ENCODE data around the gene USP10.

USP10 gene

DNA sequence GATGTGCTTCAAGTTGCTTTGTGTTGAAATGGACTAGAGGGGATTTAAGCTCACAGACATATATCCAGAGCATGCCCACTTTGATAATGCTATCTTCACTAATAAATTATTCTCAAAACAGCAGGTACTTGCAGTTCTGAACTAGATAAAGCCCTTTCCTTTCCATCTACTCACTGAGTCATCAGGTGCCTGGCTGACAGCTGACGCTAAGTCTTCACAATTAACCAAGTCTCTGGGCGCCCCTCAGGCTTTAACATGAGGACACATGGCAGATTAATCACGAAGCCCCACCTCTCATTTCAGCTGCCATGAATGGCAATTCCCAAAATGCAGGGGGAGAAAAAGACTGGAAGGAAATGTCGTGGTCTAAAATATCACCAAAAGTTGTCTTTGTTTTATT, 90.5 kb downstream of the USP10 start:
- in situ Hi-C loops (cut with HindIII; ENCODE audit: low sequenced_read_pairs) = no loop called here

DNA sequence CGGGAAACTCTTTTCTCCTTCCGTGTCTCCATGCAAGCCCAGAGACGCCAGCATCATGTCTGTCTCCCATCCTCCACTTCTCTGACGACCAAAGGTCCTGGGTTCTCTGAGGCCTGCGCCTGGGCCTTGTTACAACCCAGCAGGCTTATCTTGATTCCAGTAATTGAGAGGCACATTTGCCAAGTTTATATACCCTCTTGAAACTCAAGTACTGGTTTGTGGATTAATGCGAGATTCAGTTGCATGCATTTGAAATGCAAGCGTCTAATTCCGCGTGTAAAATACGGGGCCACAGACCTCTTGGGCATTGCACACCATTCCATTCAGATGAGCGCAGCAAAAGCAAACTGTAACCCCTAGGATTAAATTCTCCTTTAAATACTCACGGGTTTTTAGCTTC, 91.3 kb downstream of the USP10 start:
- in situ Hi-C loops (cut with HindIII; ENCODE audit: low sequenced_read_pairs) = no loop called here

DNA sequence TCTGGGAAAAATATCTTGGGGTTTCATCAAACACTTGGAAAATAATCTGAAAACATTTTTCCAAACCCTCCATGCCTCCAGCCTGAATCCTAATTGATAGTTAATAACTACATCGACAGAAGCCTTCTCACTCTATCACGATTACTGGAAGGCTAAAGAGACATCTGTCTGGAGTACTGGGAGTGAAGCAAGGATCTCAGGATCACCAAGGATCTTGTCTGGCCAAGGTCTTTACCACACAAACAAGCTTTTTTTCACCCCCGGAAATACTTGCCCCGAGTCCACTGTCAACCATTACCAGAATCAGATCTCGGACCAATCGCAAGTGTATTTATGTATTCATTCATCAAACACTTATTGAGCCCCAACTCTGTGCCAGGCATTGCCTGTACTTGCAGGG, 91.7 kb downstream of the USP10 start:
- in situ Hi-C loops (cut with HindIII; ENCODE audit: low sequenced_read_pairs) = no loop called here

DNA sequence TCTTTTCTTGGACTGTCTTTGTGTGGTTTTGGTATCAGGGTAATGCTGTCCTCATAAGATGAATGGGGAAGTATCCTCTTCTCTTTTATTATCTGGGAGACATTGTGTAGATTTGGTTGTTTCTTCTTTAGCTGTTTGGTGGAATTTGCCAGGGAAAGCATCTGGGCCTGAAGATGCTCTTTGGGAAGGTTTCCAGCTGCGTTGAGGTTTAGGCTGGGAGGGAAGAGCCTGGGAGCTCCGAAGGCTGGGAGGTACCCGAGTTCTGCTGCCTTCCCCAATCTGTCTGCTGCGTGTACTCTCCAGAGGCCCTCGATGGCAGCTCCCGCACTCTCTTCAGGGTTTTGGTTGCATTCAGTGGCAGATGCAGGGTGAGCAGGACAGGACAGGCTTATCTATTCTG, 94.4 kb downstream of the USP10 start:
- in situ Hi-C loops (cut with HindIII; ENCODE audit: low sequenced_read_pairs) = no loop called here

DNA sequence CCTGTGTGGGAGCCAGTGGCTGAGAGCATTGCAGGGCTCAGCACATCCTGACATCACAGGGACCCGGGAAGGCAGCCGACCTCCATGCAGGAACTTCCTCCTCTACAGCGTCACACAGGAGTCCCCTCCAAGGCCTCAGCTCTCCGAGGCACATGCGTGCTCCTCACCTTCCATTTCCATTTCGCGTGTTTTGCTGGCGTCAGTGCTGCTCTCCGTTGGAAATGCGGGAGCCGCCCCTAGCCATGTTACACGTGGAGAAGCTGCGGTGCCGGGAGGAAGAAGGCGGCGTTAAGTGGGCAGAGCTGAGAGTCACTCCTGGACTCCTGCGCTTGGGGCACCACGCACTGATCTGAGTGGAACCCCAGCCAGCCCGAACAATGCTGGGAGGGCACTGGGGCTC, 94.8 kb downstream of the USP10 start:
- in situ Hi-C loops (cut with HindIII; ENCODE audit: low sequenced_read_pairs) = no loop called here

DNA sequence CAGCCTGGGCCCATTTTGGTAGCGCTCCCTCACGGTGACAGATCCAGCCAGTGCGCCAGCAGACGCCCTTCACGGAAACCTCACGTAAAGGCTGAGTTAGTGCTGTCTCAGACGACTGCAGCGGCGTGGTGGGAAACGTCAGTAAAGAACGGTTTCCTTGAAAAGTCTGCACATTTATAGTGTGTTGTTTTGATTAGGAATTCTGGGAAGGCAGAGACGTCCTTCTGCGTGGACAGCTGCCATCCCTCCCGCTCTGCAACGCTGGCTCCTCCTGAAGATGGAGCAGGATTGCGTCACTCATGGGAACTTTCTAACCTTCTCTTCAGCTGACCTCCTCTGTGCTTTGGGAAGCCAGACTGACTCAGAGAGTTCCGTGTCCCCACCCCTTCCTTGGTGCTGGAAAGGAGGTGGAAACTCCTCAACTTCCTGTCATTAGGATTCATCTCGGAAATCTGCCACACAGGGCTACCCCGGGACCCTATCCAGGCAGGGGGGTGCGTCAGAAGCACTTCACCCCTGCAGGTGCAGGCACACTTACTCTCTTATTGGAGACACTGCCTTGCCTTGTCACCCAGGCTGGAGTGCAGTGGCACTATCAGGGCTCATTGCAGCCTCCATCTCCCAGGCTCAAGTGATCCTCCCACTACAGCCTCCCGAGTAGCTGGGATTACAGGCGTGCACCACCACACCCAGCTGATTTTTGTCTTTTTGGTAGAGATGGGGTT, 95.7 kb downstream of the USP10 start:
- in situ Hi-C loops (cut with HindIII; ENCODE audit: low sequenced_read_pairs) = no loop called here

DNA sequence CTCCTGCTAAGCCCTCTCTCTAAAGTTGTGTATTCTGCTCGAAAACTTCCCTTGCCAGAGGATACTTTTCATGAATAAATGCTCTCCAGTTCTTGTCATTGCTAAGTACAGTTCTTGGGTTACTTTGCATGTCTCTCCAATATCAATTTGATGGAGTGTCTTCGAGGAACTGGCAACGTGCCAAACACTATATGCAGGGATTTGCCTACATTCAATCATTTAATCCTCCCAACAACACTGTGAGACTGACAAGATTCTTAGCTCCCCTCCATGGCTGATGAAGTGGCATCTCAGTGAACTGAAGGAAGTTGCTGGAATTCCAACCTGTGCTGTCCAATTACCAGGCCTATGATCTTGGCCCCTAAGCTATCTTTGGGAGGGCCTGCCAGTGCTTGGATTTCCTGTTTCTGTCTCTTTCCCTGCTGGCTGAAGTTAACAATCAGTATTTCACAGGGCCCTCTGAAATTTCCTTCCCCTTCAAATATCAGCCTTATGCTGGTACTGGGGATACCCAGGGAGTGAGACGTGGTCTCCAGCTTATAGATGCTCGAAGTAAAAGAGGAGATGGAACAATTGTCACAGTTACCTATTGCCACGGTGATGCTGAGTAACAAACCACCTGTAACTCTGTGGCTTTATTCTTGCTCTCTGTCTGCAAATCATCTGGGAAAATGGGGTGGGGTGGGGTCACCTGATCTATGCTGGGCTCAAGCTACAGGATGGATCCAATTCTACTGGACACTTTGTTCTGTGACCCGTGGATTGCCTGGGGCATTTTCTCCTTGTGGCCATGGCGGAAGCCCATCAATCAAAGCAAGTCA, 100.6 kb downstream of the USP10 start:
- in situ Hi-C loops (cut with HindIII; ENCODE audit: low sequenced_read_pairs) = no loop called here

DNA sequence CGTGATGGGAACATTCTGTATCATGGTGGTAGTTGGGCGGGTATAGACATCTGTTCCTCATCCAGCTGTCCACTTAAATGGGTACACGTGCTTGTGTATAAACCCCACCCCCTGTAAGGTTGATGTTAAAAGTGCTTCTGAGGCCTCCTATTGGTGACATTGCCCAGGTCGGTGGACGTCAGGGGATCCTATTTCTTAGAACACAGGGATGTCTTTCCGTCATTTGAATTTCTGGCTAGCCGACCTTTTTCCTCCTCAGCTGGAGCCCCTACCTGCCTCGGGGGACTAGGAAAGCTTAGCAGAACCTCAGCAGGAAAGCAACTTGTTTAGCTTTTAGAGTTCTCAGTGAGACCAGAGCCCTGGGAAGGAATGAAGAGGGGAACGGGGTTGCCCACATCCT, 103.3 kb downstream of the USP10 start:
- in situ Hi-C loops (cut with HindIII; ENCODE audit: low sequenced_read_pairs) = no loop called here

DNA sequence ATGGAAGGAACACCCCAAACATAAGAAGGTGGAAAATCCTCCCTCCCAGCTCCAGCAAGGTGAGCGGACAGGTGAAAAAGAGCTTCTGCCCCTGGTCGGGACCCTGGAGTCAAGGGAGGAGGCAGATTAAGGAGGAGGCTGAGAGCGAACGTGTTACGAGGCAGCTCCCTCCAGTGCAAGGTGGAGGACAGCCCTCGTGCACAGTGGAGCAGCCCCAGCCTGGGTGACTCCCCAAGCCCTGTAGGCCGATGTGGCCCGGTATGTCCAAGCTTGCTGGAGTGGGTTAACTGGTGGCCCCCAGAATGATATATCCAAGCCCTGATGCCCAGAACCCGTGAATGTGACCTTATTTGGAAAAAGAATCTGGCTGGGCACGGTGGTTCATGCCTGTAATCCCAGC, 104.5 kb downstream of the USP10 start:
- in situ Hi-C loops (cut with HindIII; ENCODE audit: low sequenced_read_pairs) = no loop called here

DNA sequence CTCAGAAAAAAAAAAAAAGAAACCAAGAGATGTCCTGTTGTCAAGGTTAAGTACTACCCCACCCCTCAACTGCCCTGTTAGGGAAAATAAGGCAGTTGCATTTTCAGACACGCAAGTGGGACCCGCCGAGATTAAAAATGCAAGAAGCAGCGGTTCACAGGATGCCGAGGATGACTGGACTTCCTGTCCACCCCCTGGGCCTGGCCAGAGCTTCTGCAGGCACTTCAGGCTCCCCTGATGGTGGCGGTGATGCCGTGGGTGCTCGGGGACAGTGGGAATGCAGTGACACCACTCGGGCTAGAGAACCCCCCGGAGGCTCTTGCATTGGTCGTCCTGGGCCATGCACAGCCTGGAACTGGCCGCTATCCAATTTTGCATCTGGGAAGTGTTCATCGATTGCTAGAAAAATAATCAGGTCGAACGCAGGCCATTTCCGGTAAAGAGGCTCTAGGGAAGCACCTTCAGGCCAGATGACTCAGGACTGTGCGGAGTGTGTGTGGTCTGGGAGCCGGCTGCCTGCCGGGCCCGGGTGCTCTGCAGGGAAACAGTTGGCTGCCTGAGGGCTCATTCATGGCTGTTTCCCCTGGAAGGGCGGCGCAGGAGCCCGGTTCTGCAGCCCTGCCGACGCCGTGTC, 106.6 kb downstream of the USP10 start:
- in situ Hi-C loops (cut with HindIII; ENCODE audit: low sequenced_read_pairs) = no loop called here

DNA sequence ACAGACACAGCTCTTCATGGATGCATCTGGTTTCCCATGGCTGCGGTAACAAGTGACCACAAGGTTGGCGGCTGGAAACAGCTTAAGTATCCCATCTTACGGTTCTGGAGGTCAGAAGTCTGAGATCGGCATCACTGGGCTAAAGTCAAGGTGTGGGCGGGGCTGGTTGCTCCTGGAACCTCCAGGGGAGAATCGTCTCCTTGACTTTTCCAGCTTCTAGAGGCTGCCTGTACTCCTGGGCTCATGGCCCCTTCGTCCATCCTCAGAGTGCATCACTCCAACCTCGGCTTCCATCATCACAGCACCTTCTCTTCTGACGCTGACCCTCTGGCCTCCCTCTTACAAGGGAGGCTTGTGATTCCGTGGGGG, 107.1 kb downstream of the USP10 start:
- in situ Hi-C loops (cut with HindIII; ENCODE audit: low sequenced_read_pairs) = no loop called here

DNA sequence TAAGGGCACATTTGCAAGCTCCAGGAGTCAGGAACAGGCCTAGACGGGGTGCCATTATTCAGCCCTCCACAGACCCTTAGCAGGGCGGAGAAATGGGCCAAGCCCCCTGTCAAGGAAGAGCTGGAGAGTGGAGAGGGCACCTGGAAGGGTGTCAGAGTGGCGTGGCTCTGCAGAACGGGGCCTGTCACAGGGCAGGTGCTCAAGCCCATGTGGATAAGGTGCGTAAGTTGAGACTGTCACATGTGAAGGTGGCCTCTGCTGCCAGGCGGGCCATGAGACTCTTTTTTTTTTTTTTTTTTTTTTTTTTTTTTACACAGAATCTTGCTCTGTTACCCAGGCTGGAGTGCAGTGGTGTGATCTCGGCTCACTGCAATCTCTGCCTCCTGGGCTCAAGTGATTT, 108.0 kb downstream of the USP10 start:
- in situ Hi-C loops (cut with HindIII; ENCODE audit: low sequenced_read_pairs) = no loop called here

DNA sequence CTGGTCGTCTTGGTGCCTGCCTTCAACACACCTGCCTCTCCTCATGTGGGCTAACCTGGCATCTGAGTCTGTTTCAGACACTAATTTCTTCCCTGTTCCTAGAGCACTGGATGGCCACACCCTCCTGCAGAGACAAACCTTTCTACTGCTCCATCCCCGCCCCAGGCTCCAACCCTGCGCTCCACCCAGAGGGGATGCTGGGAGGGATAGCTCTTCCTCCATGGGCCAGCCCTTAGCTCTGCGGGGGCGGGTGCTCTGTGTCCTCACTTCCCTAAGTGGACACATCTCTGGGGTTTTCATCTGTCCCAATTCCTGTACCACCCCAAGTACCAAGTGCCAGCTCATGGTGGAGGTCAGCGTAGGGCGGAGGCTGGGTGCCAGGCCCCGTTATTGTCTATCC, 109.0 kb downstream of the USP10 start:
- in situ Hi-C loops (cut with HindIII; ENCODE audit: low sequenced_read_pairs) = no loop called here

DNA sequence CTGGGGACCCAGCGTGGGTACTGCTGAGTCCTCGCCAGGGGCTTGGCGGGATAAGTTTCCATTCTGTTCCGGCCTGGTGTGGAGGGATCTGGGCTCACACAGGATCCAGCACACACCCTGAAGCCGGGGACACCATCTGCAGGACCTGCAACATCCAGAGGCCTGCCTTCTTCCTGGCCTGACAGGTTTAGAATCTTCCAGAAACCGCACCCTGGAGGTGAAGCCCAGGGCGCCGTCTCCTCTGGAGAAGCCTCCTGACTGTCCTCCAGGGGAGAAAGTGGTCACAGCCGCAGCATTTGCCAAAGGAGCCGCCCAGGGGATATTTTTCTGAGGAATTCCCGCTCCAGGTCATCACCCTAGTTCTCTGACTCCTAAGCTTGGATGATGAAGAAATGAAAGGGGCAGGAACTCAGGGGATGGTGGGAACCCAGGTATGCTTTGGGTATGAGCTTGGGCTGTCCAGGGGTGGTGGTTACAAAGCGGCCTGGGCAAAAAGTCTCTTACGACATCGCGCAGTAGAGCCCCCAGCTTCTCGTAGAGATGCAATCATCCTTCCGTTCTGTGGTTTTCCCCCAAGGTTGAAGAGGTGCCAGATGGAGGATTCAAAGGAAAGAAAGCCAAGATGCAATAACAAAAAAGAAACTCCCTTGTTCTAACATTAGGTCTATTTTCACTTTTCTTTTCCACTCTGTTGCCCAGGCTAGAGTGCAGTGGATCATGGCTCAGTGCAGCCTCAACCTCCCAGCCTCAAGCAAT, 110.9 kb downstream of the USP10 start:
- in situ Hi-C loops (cut with HindIII; ENCODE audit: low sequenced_read_pairs) = no loop called here

DNA sequence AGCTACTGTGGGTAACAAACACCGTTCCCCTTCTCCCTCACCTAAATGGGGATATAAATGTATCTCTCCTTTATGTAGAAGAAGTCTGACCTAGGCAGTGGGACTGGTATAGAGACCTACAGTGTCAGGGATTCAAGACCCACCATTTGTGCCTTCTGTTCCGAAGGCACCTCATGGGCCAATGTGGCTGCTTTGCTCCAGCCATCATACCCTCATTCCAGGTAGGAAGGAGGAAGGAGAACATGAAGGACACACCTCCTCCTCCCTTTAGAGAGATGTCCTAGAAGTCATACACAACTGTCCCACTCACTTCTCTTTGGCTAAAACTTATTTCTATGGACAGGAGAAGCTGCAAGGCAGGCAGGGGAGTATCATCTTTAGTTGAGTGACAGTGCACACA, 111.7 kb downstream of the USP10 start:
- in situ Hi-C loops (cut with HindIII; ENCODE audit: low sequenced_read_pairs) = no loop called here

DNA sequence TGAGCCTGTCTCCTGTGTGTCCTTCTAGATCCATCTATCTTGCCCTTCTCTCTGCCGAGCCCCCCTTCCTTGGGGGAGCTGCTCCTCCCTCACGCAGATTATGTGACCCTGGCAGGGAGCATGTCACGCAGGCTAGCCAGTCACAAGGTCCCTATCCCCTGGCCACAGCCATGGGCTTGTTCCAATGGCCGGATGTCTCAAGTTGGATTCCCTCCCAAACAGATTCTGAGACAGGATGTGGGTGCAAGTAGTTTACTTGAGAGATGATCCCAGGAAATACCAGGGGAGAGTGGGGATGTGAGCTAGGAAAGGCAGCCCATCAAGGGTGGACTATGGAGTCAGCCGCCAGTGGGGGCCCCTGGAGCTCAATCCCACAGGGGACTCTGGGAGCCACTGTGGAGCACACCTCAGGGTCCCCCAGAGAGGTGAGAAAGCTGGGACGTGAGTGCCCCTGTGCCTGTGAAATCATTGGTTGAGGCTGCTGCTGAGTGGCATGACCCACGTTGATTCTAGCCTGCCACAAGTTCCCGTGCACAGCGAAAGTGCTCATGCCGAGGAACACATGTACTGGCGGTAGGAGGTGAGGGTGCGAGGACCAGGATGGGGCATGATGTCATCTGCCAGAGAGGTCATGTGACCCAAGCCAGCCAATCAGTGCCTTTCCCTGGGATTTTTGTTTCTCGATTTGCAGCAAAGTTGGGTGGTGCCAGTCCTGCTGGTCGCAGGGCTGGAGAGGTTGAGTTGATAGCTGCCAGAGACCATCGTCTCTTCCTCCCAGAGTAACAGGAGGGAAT, 113.5 kb downstream of the USP10 start:
- in situ Hi-C loops (cut with HindIII; ENCODE audit: low sequenced_read_pairs) = no loop called here

DNA sequence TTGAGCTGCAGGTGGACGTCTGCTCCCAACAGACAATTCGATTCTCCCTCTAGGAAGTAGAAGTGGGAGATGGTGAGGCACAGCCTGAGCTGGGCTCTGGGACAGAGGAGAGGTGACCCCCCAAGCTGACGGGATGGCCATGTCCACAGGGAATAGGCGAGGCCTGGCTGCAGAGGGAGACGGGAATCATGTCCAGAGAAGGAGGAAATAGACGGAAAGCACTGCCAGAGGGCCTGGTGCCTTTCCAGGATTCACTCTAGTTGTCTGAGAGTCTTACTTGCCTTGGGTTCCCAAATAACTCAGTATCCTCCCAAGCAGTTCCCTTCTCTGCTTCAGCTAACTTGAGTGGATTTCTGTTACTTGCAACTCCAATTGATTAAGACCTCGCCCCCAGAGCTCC, 115.7 kb downstream of the USP10 start:
- in situ Hi-C loops (cut with HindIII; ENCODE audit: low sequenced_read_pairs) = no loop called here

DNA sequence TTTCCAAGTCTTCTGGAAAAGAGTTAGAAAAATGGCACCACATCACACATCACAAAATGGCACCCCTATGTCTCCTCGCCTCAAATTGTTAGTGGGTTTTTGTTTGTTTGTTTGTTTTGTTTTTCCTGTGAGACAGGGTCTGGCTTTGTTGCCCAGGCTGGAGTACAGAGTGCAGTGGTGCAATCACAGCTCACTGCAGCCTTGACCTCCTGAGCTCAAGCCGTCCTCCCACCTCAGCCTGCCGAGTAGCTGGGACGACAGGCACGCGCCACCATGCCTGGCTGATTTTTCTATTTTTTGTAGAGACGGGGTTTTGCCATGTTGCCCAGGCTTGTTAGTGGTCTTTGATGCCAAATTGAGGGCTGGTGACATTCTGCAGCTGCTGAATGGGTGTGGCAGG, 116.2 kb downstream of the USP10 start:
- in situ Hi-C loops (cut with HindIII; ENCODE audit: low sequenced_read_pairs) = no loop called here

DNA sequence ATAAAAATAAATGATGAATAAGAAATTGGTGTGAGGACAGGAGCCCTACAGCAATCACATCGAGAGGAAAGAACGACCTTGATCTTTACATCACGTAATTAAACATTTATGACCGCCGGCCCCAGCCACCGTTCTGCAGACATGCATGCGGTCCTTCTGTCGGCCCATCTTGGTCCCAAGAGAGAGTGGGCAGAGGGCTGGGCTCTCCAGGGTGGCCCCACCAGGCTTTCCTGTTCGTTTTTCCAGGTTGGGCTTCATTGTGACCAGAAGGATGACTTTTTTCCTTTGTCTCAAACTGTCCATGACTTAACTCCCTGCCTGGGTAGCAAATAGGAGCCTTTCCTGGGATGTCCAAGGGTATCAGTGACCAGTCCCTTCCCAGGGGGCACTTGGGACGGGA, 116.7 kb downstream of the USP10 start:
- in situ Hi-C loops (cut with HindIII; ENCODE audit: low sequenced_read_pairs) = no loop called here

DNA sequence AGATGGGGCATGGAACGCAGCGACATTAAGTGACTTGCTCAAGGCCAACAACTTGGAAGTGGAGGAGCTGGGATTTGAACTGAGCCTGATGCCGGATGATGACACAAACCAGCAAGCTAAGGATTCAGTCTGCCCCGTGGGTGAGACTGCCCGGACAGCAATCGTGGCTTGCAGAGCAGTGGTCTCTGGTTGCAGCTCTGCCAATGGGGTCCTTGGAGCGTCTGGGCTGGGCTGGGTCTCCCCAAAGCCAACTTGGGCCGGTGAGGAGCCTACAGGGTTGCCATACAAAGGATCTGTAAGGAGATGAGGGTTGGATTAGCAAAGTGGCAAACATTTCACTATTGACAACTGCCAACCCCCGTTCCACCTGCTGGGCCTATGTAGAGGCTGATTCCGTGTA, 117.4 kb downstream of the USP10 start:
- in situ Hi-C loops (cut with HindIII; ENCODE audit: low sequenced_read_pairs) = no loop called here

DNA sequence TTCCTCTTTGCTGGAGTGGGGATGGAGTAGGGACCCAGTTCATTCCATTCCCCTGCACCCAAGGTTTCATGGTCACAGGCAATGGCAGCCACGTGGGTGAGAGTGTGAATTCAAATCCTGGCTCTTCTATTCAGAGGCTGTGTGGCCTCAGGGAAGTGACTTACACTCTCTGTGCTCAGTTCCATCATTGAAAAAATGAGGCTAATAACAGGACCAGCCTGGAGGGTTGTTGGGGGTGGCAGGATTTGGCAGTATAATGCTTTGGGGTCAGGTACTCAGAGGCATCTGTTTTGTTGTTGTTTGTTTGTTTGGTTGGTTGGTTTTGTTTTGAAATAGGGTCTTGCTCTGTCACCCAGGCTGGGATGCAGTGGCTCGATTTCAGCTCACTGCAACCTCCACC, 117.8 kb downstream of the USP10 start:
- in situ Hi-C loops (cut with HindIII; ENCODE audit: low sequenced_read_pairs) = no loop called here
